ENCODE measurements around the gene PPP1R14B. TPM values are rescaled to one million over a fixed set of nuclear protein-coding genes. Genes with fewer than 3 reads are reported as not detected.

Gene PPP1R14B
- total RNA-seq, 1 experiment from 2014 or later, result 435 TPM

- peaks cover 10% of the 10 kb centered on the region; the same call in 1 of the 2 replicates for H3K36me3 ChIP-seq (ENCODE audit: low read depth)
- H3K4me2 ChIP-seq, result peak overlapping the region; percentile 85
- ChIA-PET POLR2A (ENCODE audit: unreplicated experiment) (interaction anchor here (0.6 to 0.9 kb wide), 8 partner anchors 8 to 1655 kb away, joined by 3 to 6 read pairs (median 4); partner anchors contain the start of genes FERMT3, SF1 and TUT1), CTCF (interaction anchor here (0.6 to 0.7 kb wide), 2 partner anchors 55 to 57 kb away, joined by 3 to 4 read pairs; no protein-coding TSS in a partner anchor)
- peak; percentile 96 for DNase-seq
- no peaks in the 10 kb centered on the region for H3K27me3 ChIP-seq (ENCODE audit: insufficient read depth, low read depth)
- intact Hi-C loops (cut with micrococcal nuclease; ENCODE audit: unreplicated experiment), result no loop called here
- no peak for TF ChIP-seq CTCF (conservative IDR thresholded peaks at IDR 0.05)
- TF ChIP-seq EZH2 (IDR thresholded peaks at IDR 0.05; ENCODE audit: low read depth), result no peak
- H3K27ac ChIP-seq, result peak overlapping the region; percentile 86
- TSS peak; percentile 40 for BruUV-seq (replicated peaks)
- 0 out of 2 replicates have a peak, but pooled peaks cover 5% of the 10 kb centered on the region for H4K20me1 ChIP-seq (ENCODE audit: insufficient read depth)
- H3F3A ChIP-seq (ENCODE audit: insufficient read depth, low read depth), result peaks cover 67% of the 10 kb centered on the region
- H3K9me3 ChIP-seq (ENCODE audit: insufficient read depth, low read depth), result no peaks in the 10 kb centered on the region
- peaks cover 45% of the 10 kb centered on the region for H3K79me2 ChIP-seq (ENCODE audit: low read depth)
- peaks cover 26% of the 10 kb centered on the region for H3K4me1 ChIP-seq (replicated peaks; ENCODE audit: insufficient read depth)
- H3K4me3 ChIP-seq, result peak overlapping the region; percentile 79
- no peaks in the 10 kb centered on the region for H3K9me2 ChIP-seq (ENCODE audit: insufficient read depth)
- peak overlapping the region; percentile 64; the same call in 1 of the 2 replicates for H2AFZ ChIP-seq
These were observed 734 bp downstream of the PPP1R14B start for GRCh38 chr11:64245797-64246620.

DNA sequence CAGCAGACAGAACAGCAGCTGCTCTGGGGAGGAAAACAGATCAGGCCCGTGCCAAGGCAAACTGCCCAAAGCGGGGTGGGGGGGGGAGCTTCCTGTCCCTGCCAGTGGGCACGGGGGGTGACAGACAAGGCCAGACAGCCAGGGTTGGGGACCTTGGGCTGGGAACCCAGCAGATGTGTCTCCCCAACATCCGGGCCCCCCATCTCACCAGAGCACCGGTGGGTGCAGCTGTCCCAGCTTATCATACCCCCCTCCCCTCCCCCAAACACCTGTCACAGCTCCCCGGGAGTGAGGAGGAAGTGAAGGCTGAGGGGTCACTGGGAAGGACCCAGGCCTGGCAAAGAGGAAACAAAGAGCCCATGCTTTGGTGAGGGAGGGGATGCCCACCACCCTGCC lies 1.3 kb downstream of the PPP1R14B start:
- H3K36me3 ChIP-seq (ENCODE audit: low read depth), result peaks cover 10% of the 10 kb centered on the region; the same call in 1 of the 2 replicates
- TF ChIP-seq EZH2 (IDR thresholded peaks at IDR 0.05; ENCODE audit: low read depth) (no peak), CTCF (conservative IDR thresholded peaks at IDR 0.05) (no peak)
- peaks cover 67% of the 10 kb centered on the region for H3F3A ChIP-seq (ENCODE audit: insufficient read depth, low read depth)
- POLR2A ChIA-PET (ENCODE audit: unreplicated experiment), result interaction anchor here (0.6 kb wide), 2 partner anchors 26 to 1654 kb away, joined by 5 to 21 read pairs; partner anchors contain the start of gene TUT1
- no peaks in the 10 kb centered on the region for H3K27me3 ChIP-seq (ENCODE audit: insufficient read depth, low read depth)
- intact Hi-C loops (cut with micrococcal nuclease; ENCODE audit: unreplicated experiment), result no loop called here
- H3K9me2 ChIP-seq (ENCODE audit: insufficient read depth), result no peaks in the 10 kb centered on the region
- H3K4me3 ChIP-seq, result peak overlapping the region; percentile 79
- peaks cover 45% of the 10 kb centered on the region for H3K79me2 ChIP-seq (ENCODE audit: low read depth)
- H3K27ac ChIP-seq, result peak overlapping the region; percentile 86
- no peak for DNase-seq
- peak overlapping the region; percentile 85 for H3K4me2 ChIP-seq
- peaks cover 26% of the 10 kb centered on the region for H3K4me1 ChIP-seq (replicated peaks; ENCODE audit: insufficient read depth)
- H4K20me1 ChIP-seq (ENCODE audit: insufficient read depth), result 0 out of 2 replicates have a peak, but pooled peaks cover 5% of the 10 kb centered on the region
- no peak overlapping the region for H2AFZ ChIP-seq
- H3K9me3 ChIP-seq (ENCODE audit: insufficient read depth, low read depth), result no peaks in the 10 kb centered on the region
- CTCF ChIA-PET, result interaction anchor here (0.5 to 1.0 kb wide), 4 partner anchors 26 to 1808 kb away, joined by 3 to 6 read pairs (median 4); no protein-coding TSS in a partner anchor
- TSS peak; percentile 20 for BruUV-seq (replicated peaks)

GRCh38 chr11:64244966-64245365 lies 1.8 kb downstream of the PPP1R14B start:
- peak overlapping the region; percentile 79 for H3K4me3 ChIP-seq
- peaks cover 29% of the 10 kb centered on the region for H3K4me1 ChIP-seq (replicated peaks; ENCODE audit: insufficient read depth)
- H2AFZ ChIP-seq, result no peak overlapping the region
- H3K9me2 ChIP-seq (ENCODE audit: insufficient read depth), result no peaks in the 10 kb centered on the region
- H3K79me2 ChIP-seq (ENCODE audit: low read depth), result peaks cover 45% of the 10 kb centered on the region
- peak in 1 of 2 experiments; percentile 31 for DNase-seq
- intact Hi-C loops (cut with micrococcal nuclease; ENCODE audit: unreplicated experiment), result no loop called here
- no peaks in the 10 kb centered on the region for H3K9me3 ChIP-seq (ENCODE audit: insufficient read depth, low read depth)
- H3K27ac ChIP-seq, result peak overlapping the region; percentile 86
- POLR2A ChIA-PET (ENCODE audit: unreplicated experiment), result interaction anchor here (0.6 kb wide), 1 partner anchor 27 kb away, joined by 21 read pairs; no protein-coding TSS in a partner anchor
- CTCF ChIA-PET, result interaction anchor here (0.5 to 1.0 kb wide), 5 partner anchors 26 to 1808 kb away, joined by 3 to 7 read pairs (median 4); no protein-coding TSS in a partner anchor
- TF ChIP-seq EZH2 (IDR thresholded peaks at IDR 0.05; ENCODE audit: low read depth), result no peak
- no peak for TF ChIP-seq CTCF (conservative IDR thresholded peaks at IDR 0.05)
- peak overlapping the region; percentile 85 for H3K4me2 ChIP-seq
- no peaks in the 10 kb centered on the region for H3K27me3 ChIP-seq (ENCODE audit: insufficient read depth, low read depth)
- H3F3A ChIP-seq (ENCODE audit: insufficient read depth, low read depth), result peaks cover 68% of the 10 kb centered on the region
- H3K36me3 ChIP-seq (ENCODE audit: low read depth), result peaks cover 10% of the 10 kb centered on the region; the same call in 1 of the 2 replicates
- 0 out of 2 replicates have a peak, but pooled peaks cover 5% of the 10 kb centered on the region for H4K20me1 ChIP-seq (ENCODE audit: insufficient read depth)
- BruUV-seq (replicated peaks), result no TSS peak
